K562 (cell line): ENCODE results near the gene CSDE1. TPM values are rescaled to one million over a fixed set of nuclear protein-coding genes. Genes with fewer than 3 reads are reported as not detected.

Experiments
- ATAC-seq: fragments of 200-7000 bp; cut with Tn5 transposase; 3 replicates; pipeline ENCODE4 v1.9.1; 2020; ENCODE audit warnings: moderate library complexity
- BruUV-seq: library from RNA; stranded (reverse); fragments of 400-500 nt; replicated peaks from 2 replicates; lab custom pipeline; 2021; lab: Mats Ljungman, UMichigan
- CTCF ChIA-PET: fragments of 300-600 bp; formaldehyde crosslinking; extraction: SDS; loops from one replicate; lab custom pipeline; 2021; ENCODE audit warnings: low intra/inter-chr PET ratio; lab: Yijun Ruan, JAX
- POLR2A ChIA-PET: fragments of 300-600, 350-650 bp; sonication (Branson Sonifier 250); formaldehyde crosslinking; extraction: SDS; loops from one replicate; lab custom pipeline; 2021; ENCODE audit warnings: antibody characterized with exemption, inconsistent platforms; lab: Yijun Ruan, JAX
- DNase-seq, 4 experiments: peaks; one replicate each; pipeline versions ENCODE4 v3.0.0 to v3.0.0-alpha.2; 2011 to 2018; ENCODE audit warnings: low spot score in 3 of 4, mixed read lengths in 3 of 4; ENCODE audit errors: extremely low read depth in 1 of 4
- FAIRE-seq: peaks from 2 replicates; lab custom pipeline; 2011; peaks lifted over from hg19 to GRCh38; lab: Jason Lieb, UNC
- H2AFZ ChIP-seq: 2 replicates; pipeline ENCODE4 v1.6.0; 2011; ENCODE audit warnings: low read depth, low read length, control low read depth, inconsistent platforms
- H3K27ac ChIP-seq: fragments of 200-600 bp; 3 replicates; pipeline ENCODE4 v1.8.0; 2011; ENCODE audit warnings: low read depth, mild to moderate bottlenecking, control low read depth, inconsistent platforms, low read length, moderate library complexity, mixed read lengths; ENCODE audit errors: extremely low read depth
- H3K27me3 ChIP-seq, 2 experiments: fragments of 300-600 bp in 1 of 2; 2 replicates in 1 of 2; 3 replicates in 1 of 2; pipeline versions ENCODE4 v1.6.0 to v1.8.0; 2011; ENCODE audit warnings: inconsistent platforms in 2 of 2, low read length in 2 of 2, mild to moderate bottlenecking in 1 of 2, mixed read lengths in 1 of 2, moderate library complexity in 1 of 2; ENCODE audit not compliant: control insufficient read depth in 2 of 2, insufficient read depth in 2 of 2
- H3K36me3 ChIP-seq: fragments of 300-600 bp; 3 replicates; pipeline ENCODE4 v1.8.0; 2011; ENCODE audit warnings: mild to moderate bottlenecking, low read length, inconsistent platforms; ENCODE audit not compliant: control insufficient read depth, insufficient read depth
- H3K4me1 ChIP-seq, 2 experiments: fragments of 200-600 bp in 1 of 2; replicated peaks in 1 of 2; 2 replicates in 1 of 2; 3 replicates in 1 of 2; pipeline versions ENCODE4 v1.5.1 to v1.8.0; 2011; ENCODE audit warnings: inconsistent platforms in 2 of 2, low read length in 2 of 2, mild to moderate bottlenecking in 1 of 2, mixed read lengths in 1 of 2, moderate library complexity in 1 of 2; ENCODE audit not compliant: control insufficient read depth in 2 of 2, insufficient read depth in 2 of 2
- H3K4me2 ChIP-seq: 2 replicates; pipeline ENCODE4 v1.6.1; 2011; ENCODE audit warnings: low read length, control low read depth, inconsistent platforms, mixed read lengths; ENCODE audit not compliant: insufficient read depth
- H3K4me3 ChIP-seq: fragments of 200-600 bp; sonication (generic), shearing (Covaris generic); 2 replicates; pipeline ENCODE4 v1.5.1; 2016; ENCODE audit warnings: control low read depth, inconsistent platforms
- H3K79me2 ChIP-seq: fragments of 200-600 bp; 3 replicates; pipeline ENCODE4 v1.8.0; 2011; ENCODE audit warnings: low read length, inconsistent platforms; ENCODE audit not compliant: control insufficient read depth, insufficient read depth
- H3K9ac ChIP-seq, 2 experiments: 2 replicates each; pipeline versions ENCODE4 v1.6.0 to v1.6.1; 2011; ENCODE audit warnings: low read depth in 2 of 2, low read length in 2 of 2, control low read depth in 1 of 2, inconsistent platforms in 1 of 2, mild to moderate bottlenecking in 1 of 2, mixed read lengths in 1 of 2; ENCODE audit not compliant: insufficient read depth in 1 of 2
- H3K9me1 ChIP-seq: one replicate; pipeline ENCODE4 v1.6.0; 2011; ENCODE audit warnings: inconsistent platforms, mild to moderate bottlenecking, low read length, moderate library complexity; ENCODE audit not compliant: control insufficient read depth, insufficient read depth
- H3K9me3 ChIP-seq: replicated peaks from 2 replicates; pipeline ENCODE4 v1.5.1; 2011; ENCODE audit warnings: low read depth, low read length, inconsistent platforms; ENCODE audit not compliant: control insufficient read depth, insufficient read depth
- H4K20me1 ChIP-seq: replicated peaks from 2 replicates; pipeline ENCODE4 v1.6.1; 2011; ENCODE audit warnings: low read length, inconsistent platforms, mixed read lengths; ENCODE audit not compliant: control insufficient read depth, insufficient read depth
- EZH2 ChIP-seq: IDR thresholded peaks from 2 replicates; pipeline ENCODE4 v1.6.1; 2012; ENCODE audit warnings: low read depth, mild to moderate bottlenecking, inconsistent platforms, low read length, borderline replicate concordance
- FOXA3 ChIP-seq, 2 experiments: fragments of 450-650 bp in 1 of 2; sonication (generic) in 1 of 2; formaldehyde crosslinking; IDR thresholded peaks in 1 of 2; conservative IDR thresholded peaks in 1 of 2; 2 replicates each; pipeline versions ENCODE4 v1.4.0 to v1.8.0; 2020 to 2022; ENCODE audit warnings: mild to moderate bottlenecking in 2 of 2, missing genetic modification reagents in 1 of 2
- FUS ChIP-seq: fragments of 200-400 bp; formaldehyde crosslinking; optimal IDR thresholded peaks from 2 replicates; pipeline ENCODE3; 2017; ENCODE audit warnings: low read depth, low read length
- GATA2 ChIP-seq: sonication (generic); formaldehyde crosslinking; IDR thresholded peaks from 2 replicates; pipeline ENCODE4 v1.4.0; 2020; ENCODE audit warnings: mild to moderate bottlenecking, missing genetic modification reagents
- HDGF ChIP-seq: fragments of 450-650 bp; IDR thresholded peaks from 2 replicates; pipeline ENCODE4 v1.6.1; 2016
- RBFOX2 ChIP-seq: fragments of 200-400 bp; formaldehyde crosslinking; IDR thresholded peaks from 2 replicates; pipeline ENCODE4 v1.6.1; 2017; ENCODE audit warnings: low read depth, mild to moderate bottlenecking, low read length, moderate library complexity
- RNF2 ChIP-seq: sonication (generic); IDR thresholded peaks from 2 replicates; pipeline ENCODE4 v1.6.1; 2016
- SIN3A ChIP-seq, 2 experiments: fragments of 150-350 bp in 1 of 2; IDR thresholded peaks; 2 replicates each; pipeline ENCODE4 v1.6.1; 2011 to 2016; ENCODE audit warnings: borderline replicate concordance in 2 of 2, low read depth in 2 of 2, low read length in 2 of 2, mild to moderate bottlenecking in 2 of 2, moderate library complexity in 2 of 2; ENCODE audit not compliant: control insufficient read depth in 1 of 2
- SMARCB1 ChIP-seq: IDR thresholded peaks from 2 replicates; pipeline ENCODE4 v1.6.1; 2011; ENCODE audit warnings: improper control_type of control experiment, low read depth; ENCODE audit not compliant: insufficient read length
- SOX6 ChIP-seq: fragments of 450-650 bp; IDR thresholded peaks from 2 replicates; pipeline ENCODE4 v1.6.1; 2014; ENCODE audit warnings: mild to moderate bottlenecking
- YY1 ChIP-seq, 3 experiments: IDR thresholded peaks; 2 replicates each; pipeline ENCODE4 v1.6.1; 2011; ENCODE audit warnings: low read length in 2 of 3, mild to moderate bottlenecking in 2 of 3, moderate library complexity in 2 of 3, borderline replicate concordance in 1 of 3, control low read depth in 1 of 3, low read depth in 1 of 3; ENCODE audit not compliant: insufficient read depth in 3 of 3, insufficient replicate concordance in 2 of 3, control insufficient read depth in 1 of 3, insufficient read length in 1 of 3; ENCODE audit errors: extremely low read depth in 1 of 3
- ZBTB26 ChIP-seq: fragments of 450-650 bp; formaldehyde crosslinking; IDR thresholded peaks from 2 replicates; pipeline ENCODE4 v1.4.0; 2022; ENCODE audit warnings: missing genetic modification characterization
- ZNF134 ChIP-seq: fragments of 250-450 bp; sonication (Bioruptor Pico); conservative IDR thresholded peaks from 2 replicates; pipeline ENCODE4 v1.4.0; 2020
- WGBS: fragments of 100-300 bp; shearing (Covaris generic); methylation state at CpG from one replicate; pipeline ENCODE4 v1.1.6; 2016; ENCODE audit warnings: low coverage, mixed read lengths; ENCODE audit not compliant: insufficient coverage; ENCODE audit errors: missing lambda C conversion rate; 5-methylcytosine and 5-hydroxymethylcytosine counted together
- in situ Hi-C: fragments of 300-500 bp; cut with MboI; formaldehyde crosslinking; loops from 4 replicates; pipeline ENCODE4 v1.15.0; 2018; ENCODE audit warnings: inconsistent platforms, mixed read lengths
- intact Hi-C: fragments of 100-400 bp; cut with micrococcal nuclease; formaldehyde crosslinking; loops from 2 replicates; pipeline ENCODE4 v1.14.2; 2022
- polyA plus RNA-seq, 8 experiments: library from polyadenylated mRNA; depleted of rRNA in 4 of 8; stranded (reverse) in 5 of 8; unstranded in 3 of 8; fragments of >200 nt; fragmentation: Nextera tagmentation in 2 of 8; fragmentation: Illumina TruSeq in 1 of 8; extraction: Ambion mirVana in 2 of 8; extraction: Trizol in 1 of 8; gene quantifications; 2 replicates each; pipeline versions ENCODE4 v1.2.1 to v1.2.3, GENCODE V29; 2011 to 2014; ENCODE audit warnings: inconsistent platforms in 1 of 8, missing spikeins in 1 of 8
- total RNA-seq, 7 experiments: library from RNA; depleted of rRNA in 6 of 7; stranded (reverse); fragments of >200 nt in 6 of 7; fragmentation: Illumina TruSeq in 2 of 7; extraction: Trizol in 2 of 7; gene quantifications; 2 replicates each; pipeline versions ENCODE4 v1.2.1 to v1.2.3, GENCODE V29; 2011 to 2021; ENCODE audit warnings: low replicate concordance in 1 of 7
- TF ChIP-seq, protein P1 (sequence below), 3 experiments: fragments of 200-800 bp in 1 of 3; fragments of 250-450 bp in 1 of 3; fragments of 450-650 bp in 1 of 3; sonication (Bioruptor Pico) in 1 of 3; sonication (Bioruptor generic) in 1 of 3; formaldehyde crosslinking in 1 of 3; IDR thresholded peaks; 2 replicates each; pipeline versions ENCODE4 v1.6.1 to v1.8.0; 2016 to 2022; ENCODE audit warnings: mild to moderate bottlenecking in 2 of 3, missing genetic modification characterization in 2 of 3, missing compliant biosample characterization in 1 of 3, moderate library complexity in 1 of 3

The CSDE1 gene
- total and polyA plus RNA-seq, 9 of the 15 experiments (the other 6 are each of a cell fraction or from before 2014, with no cell fraction given): 174 to 538 (median 403) TPM

DNA sequence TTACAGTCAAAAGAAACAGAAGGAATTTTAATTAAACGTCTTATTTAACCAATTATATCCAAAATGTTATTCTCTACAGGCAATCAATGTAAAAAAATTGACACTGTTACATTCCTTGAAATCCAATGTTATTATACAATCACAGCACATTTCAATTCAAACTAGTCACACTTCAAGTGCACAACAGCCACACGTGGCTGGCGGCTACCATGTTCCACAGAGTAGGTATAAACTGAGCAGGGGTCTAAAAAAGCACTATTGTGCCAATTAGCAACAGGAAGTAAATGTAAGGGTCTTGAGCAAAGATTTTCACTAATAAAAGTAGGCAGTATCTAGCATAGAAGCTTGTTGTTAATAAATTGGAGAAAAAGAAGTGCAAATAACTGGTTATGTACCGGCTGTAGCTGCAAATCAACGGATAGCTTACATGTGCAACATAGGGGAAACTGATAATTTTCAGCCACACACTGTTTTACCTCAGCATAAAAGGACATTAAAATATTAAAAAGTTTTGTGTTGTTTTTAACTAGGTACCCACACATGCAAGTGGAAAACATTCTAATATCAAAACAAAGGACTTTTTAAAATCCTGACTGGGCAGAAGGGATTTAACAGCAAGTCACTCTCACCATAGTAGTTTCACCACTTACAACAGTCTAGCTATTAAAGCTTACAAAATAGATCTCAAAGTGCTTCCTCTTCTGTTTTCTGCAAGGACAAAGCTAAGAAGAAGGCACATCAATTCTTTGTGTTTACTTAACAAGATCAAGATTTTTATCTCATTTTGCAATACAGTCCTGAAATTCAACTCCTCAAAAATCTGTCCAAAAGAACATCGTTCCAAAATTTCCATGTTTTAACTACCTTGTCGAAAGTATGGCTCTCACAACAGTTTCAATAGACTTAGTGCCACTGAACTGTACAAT is 2.5 kb downstream of the CSDE1 start:
- FAIRE-seq: no peak
- CTCF ChIA-PET: no interaction called here
- in situ Hi-C loops: no loop called here
- POLR2A ChIA-PET: interaction anchor here (0.6 to 3.2 kb wide), 9 partner anchors 10 to 1677 kb away, joined by 3 to 17 read pairs (median 4); no protein-coding TSS in a partner anchor
- no peak overlapping the region for H3K27ac ChIP-seq
- H3K36me3 ChIP-seq: peaks cover 53% of the 10 kb centered on the region
- no peak overlapping the region for H2AFZ ChIP-seq
- 10% methylated on average over 7 of the region's 7 CpGs for WGBS
- ATAC-seq: no peak
- H3K9me3 ChIP-seq: peaks cover 6% of the 10 kb centered on the region
- peak overlapping the region; percentile 93 for H3K4me3 ChIP-seq
- H3K4me2 ChIP-seq: peak overlapping the region; percentile 100
- H3K9me1 ChIP-seq: no peaks in the 10 kb centered on the region
- DNase-seq: no peak
- peaks cover 3 to 33% of the 10 kb centered on the region in 2 experiments; a peak in 4 of 5 replicates for H3K4me1 ChIP-seq
- H3K9ac ChIP-seq: peak overlapping the region in 1 of 2 experiments; percentile 100; a peak in 2 of 4 replicates
- intact Hi-C loops: loop anchor here (5.0 to 10.0 kb wide), 2 partner anchors 173 to 410 kb away; partner anchors contain the start of gene BCAS2
- peaks cover 76% of the 10 kb centered on the region for H3K79me2 ChIP-seq
- H4K20me1 ChIP-seq: peaks cover 62% of the 10 kb centered on the region
- no TSS peak for BruUV-seq
- H3K27me3 ChIP-seq: no peaks in the 10 kb centered on the region
- peak in 1 of 2 experiments; percentile 71; a peak in 2 of 4 replicates for TF ChIP-seq FOXA3 (CRISPR knock-in tag; conservative IDR thresholded peaks at IDR 0.05 in 1 of 2, IDR thresholded peaks at IDR 0.05 in 1 of 2)
- TF ChIP-seq SOX6: peak; percentile 45; the same call in 1 of the 2 replicates
- no peak; a peak in 1 of 4 replicates for TF ChIP-seq SIN3A (IDR thresholded peaks at IDR 0.05; ENCODE audit: borderline replicate concordance in 2 of 2, control insufficient read depth in 1 of 2, low read depth in 2 of 2, low read length in 2 of 2)
- no peak for TF ChIP-seq RNF2
- TF ChIP-seq ZNF134 (CRISPR knock-in tag): no peak
- no peak for TF ChIP-seq HDGF
- TF ChIP-seq, protein P1, sequence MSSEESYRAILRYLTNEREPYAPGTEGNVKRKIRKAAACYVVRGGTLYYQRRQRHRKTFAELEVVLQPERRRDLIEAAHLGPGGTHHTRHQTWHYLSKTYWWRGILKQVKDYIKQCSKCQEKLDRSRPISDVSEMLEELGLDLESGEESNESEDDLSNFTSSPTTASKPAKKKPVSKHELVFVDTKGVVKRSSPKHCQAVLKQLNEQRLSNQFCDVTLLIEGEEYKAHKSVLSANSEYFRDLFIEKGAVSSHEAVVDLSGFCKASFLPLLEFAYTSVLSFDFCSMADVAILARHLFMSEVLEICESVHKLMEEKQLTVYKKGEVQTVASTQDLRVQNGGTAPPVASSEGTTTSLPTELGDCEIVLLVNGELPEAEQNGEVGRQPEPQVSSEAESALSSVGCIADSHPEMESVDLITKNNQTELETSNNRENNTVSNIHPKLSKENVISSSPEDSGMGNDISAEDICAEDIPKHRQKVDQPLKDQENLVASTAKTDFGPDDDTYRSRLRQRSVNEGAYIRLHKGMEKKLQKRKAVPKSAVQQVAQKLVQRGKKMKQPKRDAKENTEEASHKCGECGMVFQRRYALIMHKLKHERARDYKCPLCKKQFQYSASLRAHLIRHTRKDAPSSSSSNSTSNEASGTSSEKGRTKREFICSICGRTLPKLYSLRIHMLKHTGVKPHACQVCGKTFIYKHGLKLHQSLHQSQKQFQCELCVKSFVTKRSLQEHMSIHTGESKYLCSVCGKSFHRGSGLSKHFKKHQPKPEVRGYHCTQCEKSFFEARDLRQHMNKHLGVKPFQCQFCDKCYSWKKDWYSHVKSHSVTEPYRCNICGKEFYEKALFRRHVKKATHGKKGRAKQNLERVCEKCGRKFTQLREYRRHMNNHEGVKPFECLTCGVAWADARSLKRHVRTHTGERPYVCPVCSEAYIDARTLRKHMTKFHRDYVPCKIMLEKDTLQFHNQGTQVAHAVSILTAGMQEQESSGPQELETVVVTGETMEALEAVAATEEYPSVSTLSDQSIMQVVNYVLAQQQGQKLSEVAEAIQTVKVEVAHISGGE (CRISPR knock-in tag; IDR thresholded peaks at IDR 0.05): 0 out of 6 replicates have a peak, but pooled peaks of 1 of the 3 experiments have one; percentile 34
- peak; percentile 91 for TF ChIP-seq SMARCB1
- peak; percentile 57 for TF ChIP-seq RBFOX2
- TF ChIP-seq GATA2 (CRISPR knock-in tag): peak; percentile 25; the same call in 1 of the 2 replicates
- no peak for TF ChIP-seq FUS
- peak in 1 of 3 experiments; percentile 28 for TF ChIP-seq YY1 (IDR thresholded peaks at IDR 0.05; ENCODE audit: borderline replicate concordance in 1 of 3, control insufficient read depth in 1 of 3, extremely low read depth in 1 of 3, insufficient read depth in 3 of 3, insufficient read length in 1 of 3, insufficient replicate concordance in 2 of 3, low read depth in 1 of 3, low read length in 2 of 3)
- TF ChIP-seq EZH2: no peak
- TF ChIP-seq ZBTB26 (CRISPR knock-in tag): 0 out of 2 replicates have a peak, but pooled peaks have one; percentile 53
